Measurements from ENCODE around the gene TMEM271.

Gene TMEM271

GRCh38 chr4:532588-533317 lies 43.3 kb downstream of the TMEM271 start:
- no peak overlapping the region for H2BK120ac ChIP-seq (ENCODE audit: low read depth, low read length)
- H3K27ac ChIP-seq (ENCODE audit: low read depth, low read length): no peak overlapping the region
- peak; percentile 38 for DNase-seq
- H2BK15ac ChIP-seq (replicated peaks; ENCODE audit: low read depth): no peak overlapping the region
- H3K18ac ChIP-seq (ENCODE audit: low read length): no peak overlapping the region
- no peak overlapping the region for H3K56ac ChIP-seq (ENCODE audit: low read length)
- no peaks in the 10 kb centered on the region for H3K4me1 ChIP-seq (ENCODE audit: control insufficient read depth, low read depth, low read length)
- H3K79me1 ChIP-seq (ENCODE audit: low read length): peaks cover 2% of the 10 kb centered on the region
- no peak overlapping the region for H3K9ac ChIP-seq (ENCODE audit: low read length)
- H4K8ac ChIP-seq (ENCODE audit: low read depth, low read length): no peak overlapping the region
- peaks cover 1% of the 10 kb centered on the region for H3K36me3 ChIP-seq (ENCODE audit: control insufficient read depth, insufficient read depth, low read length)
- H2BK5ac ChIP-seq (ENCODE audit: low read length): no peak overlapping the region
- H3K79me2 ChIP-seq (ENCODE audit: control insufficient read depth, insufficient read depth, low read length): no peaks in the 10 kb centered on the region
- no peak overlapping the region for H4K5ac ChIP-seq (ENCODE audit: low read length)
- H3K27me3 ChIP-seq (ENCODE audit: insufficient read depth, low read length, poor library complexity): no peaks in the 10 kb centered on the region
- no peak overlapping the region for H3K4me2 ChIP-seq (ENCODE audit: low read length)
- H3K23ac ChIP-seq (ENCODE audit: low read length): no peak overlapping the region
- no CpG with 5 or more reads among the region's 10 CpGs for WGBS (ENCODE audit: extremely low coverage, insufficient coverage, low lambda C conversion rate)
- no peak overlapping the region for H2AK5ac ChIP-seq (ENCODE audit: low read length)
- H3K4ac ChIP-seq (ENCODE audit: low read depth, low read length): no peak overlapping the region
- no peak overlapping the region for H3K4me3 ChIP-seq (ENCODE audit: low read length)

- no peak overlapping the region for H2AK5ac ChIP-seq (ENCODE audit: low read length)
- peaks cover 2% of the 10 kb centered on the region for H3K79me1 ChIP-seq (ENCODE audit: low read length)
- no peaks in the 10 kb centered on the region for H3K27me3 ChIP-seq (ENCODE audit: insufficient read depth, low read length, poor library complexity)
- no peak overlapping the region for H3K18ac ChIP-seq (ENCODE audit: low read length)
- no peak overlapping the region for H4K8ac ChIP-seq (ENCODE audit: low read depth, low read length)
- no peaks in the 10 kb centered on the region for H3K79me2 ChIP-seq (ENCODE audit: control insufficient read depth, insufficient read depth, low read length)
- H3K4me1 ChIP-seq (ENCODE audit: control insufficient read depth, low read depth, low read length): no peaks in the 10 kb centered on the region
- H3K27ac ChIP-seq (ENCODE audit: low read depth, low read length): no peak overlapping the region
- H2BK15ac ChIP-seq (replicated peaks; ENCODE audit: low read depth): no peak overlapping the region
- no peak overlapping the region for H3K4ac ChIP-seq (ENCODE audit: low read depth, low read length)
- H3K4me2 ChIP-seq (ENCODE audit: low read length): no peak overlapping the region
- H2BK120ac ChIP-seq (ENCODE audit: low read depth, low read length): no peak overlapping the region
- H3K23ac ChIP-seq (ENCODE audit: low read length): no peak overlapping the region
- H3K36me3 ChIP-seq (ENCODE audit: control insufficient read depth, insufficient read depth, low read length): peaks cover 1% of the 10 kb centered on the region
- H2BK5ac ChIP-seq (ENCODE audit: low read length): no peak overlapping the region
- no peak overlapping the region for H3K9ac ChIP-seq (ENCODE audit: low read length)
- WGBS (ENCODE audit: extremely low coverage, insufficient coverage, low lambda C conversion rate): no CpG with 5 or more reads among the region's 17 CpGs
- H3K4me3 ChIP-seq (ENCODE audit: low read length): no peak overlapping the region
- no peak overlapping the region for H4K5ac ChIP-seq (ENCODE audit: low read length)
- no peak overlapping the region for H3K56ac ChIP-seq (ENCODE audit: low read length)
- no peak for DNase-seq
These were observed 44.2 kb downstream of the TMEM271 start for GRCh38 chr4:531721-532565.

GRCh38 chr4:531076-531475 lies 45.0 kb downstream of the TMEM271 start:
- Histone ChIP-seq H2BK120ac (ENCODE audit: low read depth, low read length) (no peak overlapping the region), H3K9ac (ENCODE audit: low read length) (no peak overlapping the region), H4K8ac (ENCODE audit: low read depth, low read length) (no peak overlapping the region), H2BK15ac (replicated peaks; ENCODE audit: low read depth) (no peak overlapping the region), H3K36me3 (ENCODE audit: control insufficient read depth, insufficient read depth, low read length) (peaks cover 1% of the 10 kb centered on the region), H3K4me1 (ENCODE audit: control insufficient read depth, low read depth, low read length) (no peaks in the 10 kb centered on the region), H3K56ac (ENCODE audit: low read length) (no peak overlapping the region), H3K27ac (ENCODE audit: low read depth, low read length) (no peak overlapping the region), H4K5ac (ENCODE audit: low read length) (no peak overlapping the region), H3K79me1 (ENCODE audit: low read length) (peaks cover 2% of the 10 kb centered on the region), H3K18ac (ENCODE audit: low read length) (no peak overlapping the region), H3K4me2 (ENCODE audit: low read length) (no peak overlapping the region), H3K23ac (ENCODE audit: low read length) (no peak overlapping the region), H3K79me2 (ENCODE audit: control insufficient read depth, insufficient read depth, low read length) (no peaks in the 10 kb centered on the region), H3K4ac (ENCODE audit: low read depth, low read length) (no peak overlapping the region), H3K4me3 (ENCODE audit: low read length) (no peak overlapping the region), H2AK5ac (ENCODE audit: low read length) (no peak overlapping the region), H3K27me3 (ENCODE audit: insufficient read depth, low read length, poor library complexity) (no peaks in the 10 kb centered on the region), H2BK5ac (ENCODE audit: low read length) (no peak overlapping the region)
- no CpG with 5 or more reads among the region's 11 CpGs for WGBS (ENCODE audit: extremely low coverage, insufficient coverage, low lambda C conversion rate)
- no peak for DNase-seq

GRCh38 chr4:530017-530781 lies 45.9 kb downstream of the TMEM271 start:
- no peak overlapping the region for H2BK15ac ChIP-seq (replicated peaks; ENCODE audit: low read depth)
- no peak overlapping the region for H2AK5ac ChIP-seq (ENCODE audit: low read length)
- no peak overlapping the region for H3K9ac ChIP-seq (ENCODE audit: low read length)
- peaks cover 4% of the 10 kb centered on the region for H3K36me3 ChIP-seq (ENCODE audit: control insufficient read depth, insufficient read depth, low read length)
- no peak overlapping the region for H4K5ac ChIP-seq (ENCODE audit: low read length)
- H3K4me2 ChIP-seq (ENCODE audit: low read length): no peak overlapping the region
- H3K4me1 ChIP-seq (ENCODE audit: control insufficient read depth, low read depth, low read length): no peaks in the 10 kb centered on the region
- no peaks in the 10 kb centered on the region for H3K79me2 ChIP-seq (ENCODE audit: control insufficient read depth, insufficient read depth, low read length)
- H2BK5ac ChIP-seq (ENCODE audit: low read length): no peak overlapping the region
- H3K4me3 ChIP-seq (ENCODE audit: low read length): no peak overlapping the region
- H3K27ac ChIP-seq (ENCODE audit: low read depth, low read length): no peak overlapping the region
- H3K4ac ChIP-seq (ENCODE audit: low read depth, low read length): no peak overlapping the region
- no peak overlapping the region for H4K8ac ChIP-seq (ENCODE audit: low read depth, low read length)
- H3K79me1 ChIP-seq (ENCODE audit: low read length): peaks cover 2% of the 10 kb centered on the region
- no peak overlapping the region for H3K23ac ChIP-seq (ENCODE audit: low read length)
- no peak overlapping the region for H3K56ac ChIP-seq (ENCODE audit: low read length)
- no CpG with 5 or more reads among the region's 17 CpGs for WGBS (ENCODE audit: extremely low coverage, insufficient coverage, low lambda C conversion rate)
- no peak overlapping the region for H2BK120ac ChIP-seq (ENCODE audit: low read depth, low read length)
- no peak overlapping the region for H3K18ac ChIP-seq (ENCODE audit: low read length)
- H3K27me3 ChIP-seq (ENCODE audit: insufficient read depth, low read length, poor library complexity): no peaks in the 10 kb centered on the region
- no peak for DNase-seq

GRCh38 chr4:529563-529962 lies 46.5 kb downstream of the TMEM271 start:
- H3K79me1 ChIP-seq (ENCODE audit: low read length): peaks cover 2% of the 10 kb centered on the region
- H3K4me1 ChIP-seq (ENCODE audit: control insufficient read depth, low read depth, low read length): no peaks in the 10 kb centered on the region
- no peak overlapping the region for H3K4me3 ChIP-seq (ENCODE audit: low read length)
- H3K79me2 ChIP-seq (ENCODE audit: control insufficient read depth, insufficient read depth, low read length): no peaks in the 10 kb centered on the region
- no peak for DNase-seq
- H3K4ac ChIP-seq (ENCODE audit: low read depth, low read length): no peak overlapping the region
- H3K27ac ChIP-seq (ENCODE audit: low read depth, low read length): no peak overlapping the region
- no peak overlapping the region for H3K4me2 ChIP-seq (ENCODE audit: low read length)
- H2AK5ac ChIP-seq (ENCODE audit: low read length): no peak overlapping the region
- H3K36me3 ChIP-seq (ENCODE audit: control insufficient read depth, insufficient read depth, low read length): peaks cover 4% of the 10 kb centered on the region
- H4K5ac ChIP-seq (ENCODE audit: low read length): no peak overlapping the region
- no peaks in the 10 kb centered on the region for H3K27me3 ChIP-seq (ENCODE audit: insufficient read depth, low read length, poor library complexity)
- H3K23ac ChIP-seq (ENCODE audit: low read length): no peak overlapping the region
- no peak overlapping the region for H3K18ac ChIP-seq (ENCODE audit: low read length)
- 100% methylated on average over 1 of the region's 8 CpGs for WGBS (ENCODE audit: extremely low coverage, insufficient coverage, low lambda C conversion rate)
- no peak overlapping the region for H2BK5ac ChIP-seq (ENCODE audit: low read length)
- no peak overlapping the region for H2BK15ac ChIP-seq (replicated peaks; ENCODE audit: low read depth)
- H3K9ac ChIP-seq (ENCODE audit: low read length): no peak overlapping the region
- no peak overlapping the region for H4K8ac ChIP-seq (ENCODE audit: low read depth, low read length)
- H2BK120ac ChIP-seq (ENCODE audit: low read depth, low read length): no peak overlapping the region
- no peak overlapping the region for H3K56ac ChIP-seq (ENCODE audit: low read length)

All from mesendoderm (in vitro differentiated cells).